Uterus (tissue), 2 donors: ENCODE data around the gene IBTK.

Experiments
- CTCF ChIP-seq, 4 experiments: fragments of 200-600 bp in 2 of 4; fragments of 450-650 bp in 2 of 4; sonication (generic) in 2 of 4; IDR thresholded peaks; one replicate each; pipeline ENCODE4 v1.5.1; 2016 to 2019; ENCODE audit warnings: antibody characterized with exemption in 4 of 4, mild to moderate bottlenecking in 2 of 4, moderate library complexity in 1 of 4
- POLR2A ChIP-seq, 2 donors: fragments of 450-650 bp; IDR thresholded peaks; one replicate each; pipeline ENCODE4 v1.6.1; 2016; ENCODE audit warnings: antibody characterized with exemption in 2 of 2, mild to moderate bottlenecking in 1 of 2, moderate library complexity in 1 of 2

- no peak for TF ChIP-seq CTCF (IDR thresholded peaks at IDR 0.05)
- TF ChIP-seq POLR2A (IDR thresholded peaks at IDR 0.05): no peak
Observed at GRCh38 chr6:82259389-82259788, 11.8 kb upstream of the IBTK start.
